Activated B cell treated with CpG ODN at 0.5 μM for 24 hours (primary cell): ENCODE measurements around the gene PTGR1. TPM values are rescaled to one million over a fixed set of nuclear protein-coding genes. Genes with fewer than 3 reads are reported as not detected.

ENCODE experiments used
- ATAC-seq: fragments of 200-7000 bp; cut with Tn5 transposase; one replicate; pipeline ENCODE4 v1.10.0; 2021; ENCODE audit warnings: low read depth, mild to moderate bottlenecking, moderate library complexity
- CTCF ChIA-PET: fragments of 350-600 bp; sonication (Branson Sonifier 250); formaldehyde crosslinking; loops from one replicate; lab custom pipeline; 2021; ENCODE audit warnings: antibody characterized with exemption; lab: Charles Lee
- POLR2A ChIA-PET: fragments of 350-600 bp; sonication (Branson Sonifier 250); formaldehyde crosslinking; loops from one replicate; lab custom pipeline; 2021; ENCODE audit warnings: antibody characterized with exemption; lab: Charles Lee
- DNase-seq: peaks from one replicate; pipeline ENCODE4 v3.0.0; 2022
- H3K27ac Mint-ChIP-seq: one replicate; pipeline ENCODE4 v1.8.0; 2020; ENCODE audit warnings: mixed read lengths
- H3K27me3 Mint-ChIP-seq: one replicate; pipeline ENCODE4 v1.8.0; 2021; ENCODE audit warnings: mixed read lengths
- H3K36me3 Mint-ChIP-seq: one replicate; pipeline ENCODE4 v1.8.0; 2021; ENCODE audit warnings: low read depth, mixed read lengths
- H3K4me1 Mint-ChIP-seq: one replicate; pipeline ENCODE4 v1.8.0; 2021; ENCODE audit warnings: mixed read lengths
- H3K4me3 Mint-ChIP-seq: one replicate; pipeline ENCODE4 v1.8.0; 2020; ENCODE audit warnings: mild to moderate bottlenecking, mixed read lengths
- H3K9me3 Mint-ChIP-seq: one replicate; pipeline ENCODE4 v1.8.0; 2020; ENCODE audit warnings: mixed read lengths
- intact Hi-C: fragments of 100-400 bp; cut with micrococcal nuclease; formaldehyde crosslinking; loops from one replicate; pipeline ENCODE4 v1.15.1; 2024
- total RNA-seq: library from RNA; stranded (reverse); gene quantifications from 2 replicates; pipeline ENCODE4 v1.2.3, GENCODE V29; 2022
- TF ChIP-seq, protein P1 (sequence below): fragments of 200-600 bp; IDR thresholded peaks from one replicate; pipeline ENCODE4 v1.8.0; 2022; ENCODE audit warnings: antibody characterized with exemption, mild to moderate bottlenecking

Gene PTGR1
- total RNA-seq, 1 donor from 2014 or later = 0.35 TPM

DNA sequence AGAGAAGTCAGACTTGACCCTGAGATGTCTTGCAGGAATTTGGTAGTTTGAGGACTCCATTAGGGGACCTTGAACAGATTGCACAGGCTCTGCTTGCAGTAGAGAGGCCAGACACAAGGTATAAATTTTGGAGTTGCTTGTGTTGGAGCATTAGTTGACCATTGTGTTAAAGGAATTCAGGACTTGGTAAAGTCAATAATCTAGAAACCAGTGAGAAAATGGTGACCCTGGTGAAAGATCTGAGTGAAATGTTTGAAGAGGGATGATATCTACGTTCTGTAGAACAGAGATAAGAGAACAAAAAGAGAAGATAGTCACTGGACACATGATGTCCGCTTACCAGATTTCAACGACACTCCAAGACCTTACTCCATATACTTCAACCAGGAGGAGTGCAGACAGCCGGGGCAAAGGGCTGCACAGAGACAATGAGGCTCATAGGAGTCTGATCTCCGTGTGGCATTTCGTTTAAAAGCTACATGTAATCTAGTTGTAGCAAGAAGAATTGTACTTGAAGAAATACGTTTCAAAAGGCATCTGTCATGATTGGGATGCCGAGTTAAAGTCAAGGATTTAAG is 44.8 kb upstream of the PTGR1 start:
- Mint-ChIP-seq H3K27ac (no peak overlapping the region), H3K4me1 (no peaks in the 10 kb centered on the region), H3K9me3 (no peaks in the 10 kb centered on the region), H3K36me3 (peaks cover 36% of the 10 kb centered on the region), H3K4me3 (no peak overlapping the region), H3K27me3 (no peaks in the 10 kb centered on the region)
- CTCF ChIA-PET = interaction anchor here (1.0 kb wide), 1 partner anchor 46 kb away, joined by 4 read pairs; no protein-coding TSS in a partner anchor
- ATAC-seq = no peak
- TF ChIP-seq, protein P1, sequence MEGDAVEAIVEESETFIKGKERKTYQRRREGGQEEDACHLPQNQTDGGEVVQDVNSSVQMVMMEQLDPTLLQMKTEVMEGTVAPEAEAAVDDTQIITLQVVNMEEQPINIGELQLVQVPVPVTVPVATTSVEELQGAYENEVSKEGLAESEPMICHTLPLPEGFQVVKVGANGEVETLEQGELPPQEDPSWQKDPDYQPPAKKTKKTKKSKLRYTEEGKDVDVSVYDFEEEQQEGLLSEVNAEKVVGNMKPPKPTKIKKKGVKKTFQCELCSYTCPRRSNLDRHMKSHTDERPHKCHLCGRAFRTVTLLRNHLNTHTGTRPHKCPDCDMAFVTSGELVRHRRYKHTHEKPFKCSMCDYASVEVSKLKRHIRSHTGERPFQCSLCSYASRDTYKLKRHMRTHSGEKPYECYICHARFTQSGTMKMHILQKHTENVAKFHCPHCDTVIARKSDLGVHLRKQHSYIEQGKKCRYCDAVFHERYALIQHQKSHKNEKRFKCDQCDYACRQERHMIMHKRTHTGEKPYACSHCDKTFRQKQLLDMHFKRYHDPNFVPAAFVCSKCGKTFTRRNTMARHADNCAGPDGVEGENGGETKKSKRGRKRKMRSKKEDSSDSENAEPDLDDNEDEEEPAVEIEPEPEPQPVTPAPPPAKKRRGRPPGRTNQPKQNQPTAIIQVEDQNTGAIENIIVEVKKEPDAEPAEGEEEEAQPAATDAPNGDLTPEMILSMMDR = no peak
- POLR2A ChIA-PET = no interaction called here
- intact Hi-C loops = no loop called here
- DNase-seq = no peak

DNA sequence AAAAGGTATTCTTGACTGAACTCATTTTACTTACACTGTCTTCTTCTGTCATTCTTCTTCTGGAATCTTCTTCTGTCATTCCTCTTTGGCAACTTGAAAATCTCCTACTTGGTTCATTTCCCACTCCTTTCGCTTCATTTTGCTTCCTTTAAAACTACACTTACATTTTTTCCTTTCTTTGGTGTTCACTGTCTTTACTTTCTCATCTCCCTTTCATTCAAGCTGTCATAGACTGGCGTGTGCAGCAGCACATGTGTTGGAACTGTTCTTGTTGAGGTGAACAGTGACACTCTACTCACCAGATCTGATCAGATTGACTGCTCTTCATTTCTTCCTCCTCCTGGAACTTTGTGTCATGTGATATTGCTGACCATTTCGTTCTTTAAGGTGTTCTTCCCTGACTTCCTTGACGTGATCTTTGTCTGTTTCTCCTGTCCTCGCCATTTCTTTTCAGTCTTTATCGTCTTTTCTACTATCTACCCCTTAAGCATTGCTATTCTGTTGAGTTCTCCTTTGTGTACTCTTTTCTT is 38.0 kb upstream of the PTGR1 start:
- TF ChIP-seq, protein P1 = no peak
- H3K4me3 Mint-ChIP-seq = no peak overlapping the region
- no peaks in the 10 kb centered on the region for H3K9me3 Mint-ChIP-seq
- no peaks in the 10 kb centered on the region for H3K27me3 Mint-ChIP-seq
- POLR2A ChIA-PET = no interaction called here
- no peak for DNase-seq
- CTCF ChIA-PET = no interaction called here
- peaks cover 6% of the 10 kb centered on the region for H3K36me3 Mint-ChIP-seq
- ATAC-seq = no peak
- intact Hi-C loops = no loop called here
- H3K27ac Mint-ChIP-seq = no peak overlapping the region
- peaks cover 13% of the 10 kb centered on the region for H3K4me1 Mint-ChIP-seq

DNA sequence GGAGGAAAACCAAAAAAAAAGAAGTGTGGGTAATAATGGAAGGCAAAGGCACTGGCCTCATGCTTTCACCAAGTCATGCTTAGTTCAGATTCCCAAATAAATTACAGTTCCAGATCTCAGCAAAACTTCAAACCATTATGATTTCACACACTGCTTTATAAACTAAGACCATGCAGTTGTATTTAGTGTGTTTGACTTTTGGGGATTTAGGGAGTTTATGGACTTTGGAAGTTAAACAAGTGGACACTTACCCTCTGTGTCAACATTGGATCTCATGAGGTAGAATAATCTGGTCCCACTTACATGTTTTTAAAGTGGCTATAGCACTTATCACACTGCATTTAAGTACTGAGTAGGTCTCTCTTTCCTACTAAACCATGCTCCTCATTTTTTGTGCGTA is 35.4 kb upstream of the PTGR1 start:
- POLR2A ChIA-PET = no interaction called here
- TF ChIP-seq, protein P1 = no peak
- H3K27ac Mint-ChIP-seq = no peak overlapping the region
- no peak for DNase-seq
- H3K4me3 Mint-ChIP-seq = no peak overlapping the region
- H3K27me3 Mint-ChIP-seq = no peaks in the 10 kb centered on the region
- intact Hi-C loops = no loop called here
- H3K36me3 Mint-ChIP-seq = peaks cover 12% of the 10 kb centered on the region
- peaks cover 29% of the 10 kb centered on the region for H3K4me1 Mint-ChIP-seq
- CTCF ChIA-PET = no interaction called here
- ATAC-seq = no peak
- H3K9me3 Mint-ChIP-seq = no peaks in the 10 kb centered on the region

DNA sequence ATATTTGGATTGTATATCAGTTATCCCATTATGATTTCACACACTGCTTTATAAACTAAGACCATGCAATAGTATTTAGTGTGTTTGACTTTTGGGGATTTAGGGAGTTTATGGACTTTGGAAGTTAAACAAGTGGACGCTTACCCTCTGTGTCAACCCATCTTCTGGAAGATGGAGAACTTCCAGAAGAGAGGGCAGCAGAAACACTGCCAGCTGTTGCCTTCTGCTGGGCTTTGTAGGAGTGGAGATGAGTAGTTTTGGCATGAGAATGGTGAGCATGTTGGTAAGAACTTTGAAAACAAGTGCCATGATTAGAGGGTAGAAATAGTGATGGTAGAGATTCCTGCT is 33.9 kb upstream of the PTGR1 start:
- ChIA-PET CTCF (no interaction called here), POLR2A (no interaction called here)
- TF ChIP-seq, protein P1 = no peak
- DNase-seq = no peak
- Mint-ChIP-seq H3K4me1 (peaks cover 29% of the 10 kb centered on the region), H3K4me3 (no peak overlapping the region), H3K27ac (no peak overlapping the region), H3K36me3 (peaks cover 12% of the 10 kb centered on the region), H3K9me3 (no peaks in the 10 kb centered on the region), H3K27me3 (no peaks in the 10 kb centered on the region)
- intact Hi-C loops = no loop called here
- ATAC-seq = no peak

DNA sequence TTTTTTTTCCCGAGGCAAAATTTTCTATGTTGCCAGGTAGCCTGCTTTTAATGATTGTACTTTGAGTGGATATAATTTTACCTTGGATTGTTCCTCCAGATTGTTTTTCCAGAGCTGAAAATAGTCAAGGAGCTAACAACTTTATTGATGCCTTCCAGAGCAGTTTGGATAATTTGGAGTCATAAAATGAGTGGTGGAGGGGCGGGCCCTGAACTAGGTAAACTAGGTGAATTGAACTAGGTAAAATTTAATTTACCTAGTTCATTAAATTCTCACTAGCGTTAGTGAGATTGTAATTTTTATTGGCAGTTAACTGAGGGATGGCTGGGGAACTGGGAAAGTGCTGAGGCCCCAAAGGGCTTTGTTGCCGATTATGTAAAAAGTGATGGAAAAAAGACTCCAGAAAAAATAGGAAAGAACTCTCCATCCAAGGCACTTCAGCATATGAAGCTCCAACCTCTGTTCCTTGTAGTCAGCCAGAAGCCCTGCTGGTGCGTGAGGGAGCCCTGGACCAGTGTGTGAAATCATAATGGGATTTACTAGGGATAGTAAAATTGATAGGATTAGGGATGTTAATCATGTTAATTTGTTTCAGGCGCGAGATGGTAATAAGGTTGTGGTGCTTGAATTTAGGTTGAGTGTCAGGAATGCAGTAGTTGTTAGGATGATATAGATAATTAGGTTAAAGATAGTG is 33.4 kb upstream of the PTGR1 start:
- DNase-seq (no peak), ATAC-seq (no peak)
- Mint-ChIP-seq H3K27me3 (no peaks in the 10 kb centered on the region), H3K4me1 (peaks cover 29% of the 10 kb centered on the region), H3K27ac (no peak overlapping the region), H3K4me3 (no peak overlapping the region), H3K9me3 (no peaks in the 10 kb centered on the region), H3K36me3 (peaks cover 12% of the 10 kb centered on the region)
- TF ChIP-seq, protein P1 = no peak
- POLR2A ChIA-PET = interaction anchor here (0.7 to 2.5 kb wide), 5 partner anchors 17 to 854 kb away, joined by 3 to 10 read pairs (median 3); partner anchors contain the start of genes ECPAS and KIAA1958
- CTCF ChIA-PET = no interaction called here
- intact Hi-C loops = no loop called here
